HG03558 (cell line): ENCODE results near the gene ECE1.

Experiments
- ATAC-seq: cut with Tn5 transposase; IDR thresholded peaks from one replicate; pipeline ENCODE4 v1.9.1; 2021; ENCODE audit warnings: moderate number of reproducible peaks; ENCODE audit not compliant: unreplicated experiment; ENCODE audit errors: extremely low read depth

ECE1 gene

GRCh38 chr1:21289700-21290545, at the start of gene ECE1:
Gene ECE1 (minus strand): TSS chr1:21290463. CDS start chr1:21290414, 49 bp downstream.
- ATAC-seq: no peak

DNA sequence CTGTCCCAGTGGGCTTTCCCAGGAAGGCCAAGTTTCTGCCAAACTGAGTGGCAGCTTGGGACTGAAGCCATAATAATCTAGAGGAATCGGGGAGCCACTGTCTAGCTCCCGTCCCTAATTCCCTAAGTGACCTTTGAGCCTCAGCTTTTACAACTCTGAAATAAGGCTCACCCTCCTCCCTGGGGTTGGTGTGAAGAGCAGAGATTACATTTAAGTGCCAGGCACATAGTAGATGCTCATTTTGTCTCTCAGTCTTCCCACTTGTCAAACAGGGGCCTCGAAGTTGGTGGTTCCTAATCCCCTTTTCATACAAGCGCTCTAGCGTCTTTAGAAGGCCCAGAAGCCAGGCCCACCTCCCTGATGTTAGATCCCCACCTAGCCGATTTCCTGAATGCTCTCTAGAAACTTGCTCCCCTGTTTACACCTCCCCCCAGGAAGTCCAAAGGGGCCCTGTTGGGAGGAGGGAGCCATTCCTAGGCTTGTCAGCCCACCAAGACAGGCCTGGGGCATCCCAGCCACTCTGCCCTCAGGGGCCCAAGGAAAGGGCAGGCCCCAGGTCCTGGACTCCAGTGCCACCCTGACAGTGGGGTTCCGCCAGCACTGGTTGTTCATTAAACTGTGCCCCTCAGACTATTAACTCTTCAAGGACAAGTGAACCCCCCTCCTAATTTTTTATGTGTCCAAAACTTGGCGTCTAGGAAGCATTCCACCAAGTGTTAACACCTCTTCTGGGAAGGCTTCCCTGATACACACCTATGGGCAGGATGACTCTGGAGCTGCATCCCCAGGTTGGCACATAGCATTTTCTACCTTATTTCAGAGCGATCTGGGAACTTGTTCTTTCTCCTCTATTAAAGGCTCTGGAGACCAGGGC, 49.3 kb upstream of the ECE1 start:
- ATAC-seq: no peak

GRCh38 chr1:21338573-21339355, 48.5 kb upstream of the ECE1 start:
- no peak for ATAC-seq

GRCh38 chr1:21337928-21338572, 47.8 kb upstream of the ECE1 start:
- ATAC-seq: no peak

- ATAC-seq: no peak
Measured at GRCh38 chr1:21337454-21337927, 47.2 kb upstream of the ECE1 start.

DNA sequence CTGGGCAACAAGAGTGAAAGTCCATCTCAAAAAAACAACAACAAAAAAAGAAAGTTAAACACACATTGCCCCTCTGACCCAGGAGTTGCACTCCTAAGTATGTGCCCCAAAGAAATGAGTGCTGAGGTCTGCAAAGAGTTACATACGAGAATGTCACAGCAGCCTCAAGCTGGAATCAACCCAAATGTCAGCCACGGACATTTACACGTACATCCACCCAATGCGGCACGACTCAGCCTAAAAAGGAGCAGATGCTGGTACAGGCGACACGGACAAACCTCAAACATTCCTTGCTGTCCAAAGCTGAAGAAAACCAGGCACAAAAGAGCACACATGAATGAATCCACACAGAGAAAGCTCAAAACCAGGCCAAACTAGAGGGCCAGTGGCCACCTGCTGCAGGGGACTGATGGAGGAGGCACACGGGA, 46.8 kb upstream of the ECE1 start:
- ATAC-seq: no peak

GRCh38 chr1:21335750-21336224, 45.5 kb upstream of the ECE1 start:
- ATAC-seq: no peak

GRCh38 chr1:21335088-21335691, 44.9 kb upstream of the ECE1 start:
- ATAC-seq: no peak

DNA sequence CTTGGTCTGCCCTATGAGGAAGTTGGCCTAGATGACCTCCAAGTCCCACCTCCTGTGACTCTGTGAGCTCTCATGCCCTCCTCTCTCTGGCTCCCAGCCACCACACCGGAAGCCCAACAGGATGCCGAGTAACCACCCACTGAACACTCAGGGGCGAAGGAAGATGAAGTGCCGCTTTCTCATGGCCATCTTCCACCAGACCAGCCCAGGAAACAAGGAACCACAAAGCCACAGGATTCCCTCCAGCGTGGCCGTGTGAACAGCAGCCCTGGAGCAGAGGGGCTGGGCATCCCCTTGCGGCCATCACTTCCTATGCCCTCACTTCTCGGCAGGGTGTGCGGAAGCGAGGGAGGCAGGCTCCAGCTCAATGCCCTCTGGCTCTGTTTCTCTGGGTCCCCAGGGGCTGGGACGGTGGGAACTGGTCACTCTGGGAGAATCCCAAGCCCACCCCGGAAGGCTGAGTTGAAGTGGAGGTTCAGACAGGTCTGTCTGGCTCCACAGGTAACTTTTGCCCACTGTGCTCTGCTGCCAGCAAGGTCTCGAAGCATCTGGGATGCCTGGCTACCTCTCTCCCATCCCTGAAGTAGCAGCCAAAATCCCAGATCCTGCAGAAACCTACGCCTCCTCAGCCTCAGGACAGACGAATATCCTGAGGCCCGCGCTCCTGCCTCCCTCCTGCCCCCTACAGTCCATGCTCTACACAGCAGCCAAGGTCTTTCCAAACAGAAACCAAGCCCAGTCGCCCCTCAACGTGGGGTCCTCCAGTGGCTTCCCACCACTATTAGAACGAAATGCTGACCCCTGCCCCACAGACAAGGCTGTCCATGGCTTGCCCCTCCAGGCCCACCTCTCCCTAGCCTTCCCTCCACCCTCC, 44.2 kb upstream of the ECE1 start:
- peak; percentile 50 for ATAC-seq

GRCh38 chr1:21333824-21334213, 43.6 kb upstream of the ECE1 start:
- no peak for ATAC-seq

GRCh38 chr1:21332554-21333311, 42.5 kb upstream of the ECE1 start:
- no peak for ATAC-seq

GRCh38 chr1:21331752-21332478, 41.7 kb upstream of the ECE1 start:
- no peak for ATAC-seq

DNA sequence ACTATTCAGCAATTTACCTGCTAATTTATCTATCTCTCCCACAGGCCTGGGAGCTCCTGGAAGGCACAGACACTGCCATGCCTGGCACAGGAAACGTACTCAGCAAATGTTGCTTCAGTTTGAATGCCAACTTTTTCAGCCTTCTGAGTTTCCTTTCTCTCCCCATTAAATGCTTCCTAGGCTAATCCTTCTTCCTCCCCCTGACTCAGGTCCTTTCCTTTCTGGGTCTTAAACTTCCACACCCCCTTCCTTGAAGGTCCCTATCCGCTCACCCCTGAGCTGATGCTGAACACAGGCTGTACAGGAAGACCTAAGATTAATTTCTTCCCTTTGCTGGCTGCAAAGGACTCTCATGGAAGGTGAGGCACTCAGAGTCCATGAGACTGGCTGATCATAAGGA, 40.3 kb upstream of the ECE1 start:
- no peak for ATAC-seq

DNA sequence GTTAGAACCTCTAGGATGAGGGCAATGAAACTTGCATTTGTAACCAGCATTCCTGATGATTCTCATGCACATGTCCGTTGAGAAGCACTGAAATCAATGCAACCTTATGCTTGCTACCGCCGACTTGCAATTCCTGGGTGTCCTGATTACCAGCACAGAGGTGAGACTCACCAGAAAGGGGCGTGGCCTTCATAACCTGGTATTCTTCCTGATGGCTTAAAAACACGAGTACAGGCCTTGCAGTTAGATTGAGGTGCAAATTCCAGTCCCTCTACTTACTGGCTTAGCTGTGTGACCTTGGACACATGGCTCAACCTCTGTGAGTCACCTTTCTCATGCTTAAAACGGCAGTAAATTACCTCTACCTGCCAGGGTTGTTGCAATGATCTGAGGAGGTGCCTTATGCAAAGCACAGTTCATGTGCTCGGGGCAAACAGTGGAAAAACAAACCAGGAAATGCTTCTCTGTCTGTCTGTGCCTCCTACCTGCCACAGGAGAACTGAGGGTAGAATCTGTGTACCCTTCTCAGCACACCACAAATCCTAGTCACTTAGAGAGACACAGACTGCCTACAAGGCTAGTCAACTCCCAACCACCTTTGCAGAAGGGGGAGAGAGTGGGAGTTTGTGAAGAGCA, 39.1 kb upstream of the ECE1 start:
- no peak for ATAC-seq

- no peak for ATAC-seq
Measured at GRCh38 chr1:21327566-21328323, 37.5 kb upstream of the ECE1 start.

DNA sequence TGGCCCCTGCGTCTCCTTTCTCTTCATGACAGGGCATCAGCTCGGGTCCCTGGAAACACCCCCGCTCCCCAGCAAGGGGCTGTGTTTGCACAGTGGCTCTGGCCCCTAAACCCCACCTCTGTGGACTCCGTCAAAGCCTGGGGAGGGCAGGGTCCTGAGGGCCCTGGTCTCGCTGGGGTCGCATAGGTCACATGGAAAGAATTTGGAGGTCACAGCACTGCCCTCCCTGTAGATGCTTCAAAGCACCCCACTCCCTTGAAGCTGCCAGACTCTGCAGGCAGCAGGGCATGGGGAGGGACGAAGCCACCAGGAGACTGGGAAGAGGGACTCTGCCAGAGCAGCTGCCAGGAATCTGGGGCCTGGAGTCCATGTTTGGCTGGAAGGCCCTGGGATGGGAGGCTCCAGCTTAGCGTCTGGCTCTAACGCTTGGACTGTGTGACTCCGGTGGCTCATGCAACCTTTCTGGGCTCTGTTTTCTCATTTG, 36.6 kb upstream of the ECE1 start:
- no peak for ATAC-seq
